GM12878 (cell line): ENCODE data around the gene OR2W3. TPM values are rescaled to one million over a fixed set of nuclear protein-coding genes. Genes with fewer than 3 reads are reported as not detected.

Experiments used
- ATAC-seq: fragments of 200-7000 bp; cut with Tn5 transposase; 3 replicates; pipeline ENCODE4 v1.9.1; 2020; ENCODE audit warnings: mild to moderate bottlenecking, moderate library complexity
- BruUV-seq: library from RNA; stranded (reverse); fragments of 400-500 nt; replicated peaks from 2 replicates; lab custom pipeline; 2021; lab: Mats Ljungman, UMichigan
- CTCF ChIA-PET: fragments of 300-600 bp; sonication (Branson Sonifier 250); formaldehyde crosslinking; extraction: SDS; loops from one replicate; lab custom pipeline; 2021; ENCODE audit warnings: inconsistent platforms; lab: Yijun Ruan, JAX
- POLR2A ChIA-PET: fragments of 350-600 bp; formaldehyde crosslinking; extraction: SDS; loops from one replicate; lab custom pipeline; 2021; ENCODE audit warnings: inconsistent platforms; lab: Charles Lee
- RAD21 ChIA-PET: fragments of 300-600 bp; sonication (Branson Sonifier 250); formaldehyde crosslinking; loops from one replicate; lab custom pipeline; 2023; ENCODE audit warnings: antibody characterized with exemption; ENCODE audit not compliant: unreplicated experiment; lab: Charles Lee
- SMC1A ChIA-PET: fragments of 300-600 bp; sonication (Branson Sonifier 250); formaldehyde crosslinking; loops from one replicate; lab custom pipeline; 2023; ENCODE audit not compliant: unreplicated experiment, uncharacterized antibody; lab: Charles Lee
- DNase-seq: peaks from one replicate; pipeline ENCODE4 v3.0.0-alpha.2; 2011; ENCODE audit warnings: low read depth, low spot score
- FAIRE-seq: peaks from 3 replicates; lab custom pipeline; 2011; peaks lifted over from hg19 to GRCh38; lab: Jason Lieb, UNC
- H2AFZ ChIP-seq: 2 replicates; pipeline ENCODE4 v1.6.0; 2011; ENCODE audit warnings: low read depth, low read length, control low read depth; ENCODE audit not compliant: control insufficient read depth
- H3K27ac ChIP-seq: 2 replicates; pipeline ENCODE4 v1.5.1; 2011; ENCODE audit warnings: control low read depth; ENCODE audit not compliant: control insufficient read depth, insufficient read depth
- H3K27me3 ChIP-seq, 2 experiments: replicated peaks in 1 of 2; 2 replicates each; pipeline versions ENCODE4 v1.6.0 to v1.6.1; 2011; ENCODE audit warnings: low read length in 1 of 2; ENCODE audit not compliant: control insufficient read depth in 2 of 2, insufficient read depth in 2 of 2
- H3K36me3 ChIP-seq, 2 experiments: 2 replicates each; pipeline ENCODE4 v1.5.1; 2011; ENCODE audit warnings: low read length in 1 of 2; ENCODE audit not compliant: control insufficient read depth in 2 of 2, insufficient read depth in 2 of 2
- H3K4me1 ChIP-seq: 2 replicates; pipeline ENCODE4 v1.6.1; 2011; ENCODE audit warnings: mild to moderate bottlenecking, low read length, moderate library complexity, mixed read lengths; ENCODE audit not compliant: control insufficient read depth, insufficient read depth
- H3K4me2 ChIP-seq: 2 replicates; pipeline ENCODE4 v1.6.0; 2011; ENCODE audit warnings: control low read depth; ENCODE audit not compliant: control insufficient read depth, insufficient read depth
- H3K4me3 ChIP-seq: fragments of 200-600 bp; sonication (generic); 2 replicates; pipeline ENCODE4 v1.5.1; 2016
- H3K79me2 ChIP-seq: 2 replicates; pipeline ENCODE4 v1.6.0; 2011; ENCODE audit warnings: low read length; ENCODE audit not compliant: control insufficient read depth, insufficient read depth
- H3K9ac ChIP-seq: 2 replicates; pipeline ENCODE4 v1.8.0; 2011; ENCODE audit warnings: low read length, control low read depth, mixed read lengths; ENCODE audit not compliant: control insufficient read depth, insufficient read depth
- H3K9me3 ChIP-seq: replicated peaks from 3 replicates; pipeline ENCODE4 v1.5.1; 2011; ENCODE audit warnings: mild to moderate bottlenecking, low read length; ENCODE audit not compliant: control insufficient read depth, insufficient read depth
- H4K20me1 ChIP-seq: 2 replicates; pipeline ENCODE4 v1.6.0; 2011; ENCODE audit not compliant: control insufficient read depth, insufficient read depth
- BACH1 ChIP-seq: fragments of 450-650 bp; IDR thresholded peaks from 2 replicates; pipeline ENCODE4 v1.6.1; 2017; ENCODE audit warnings: mild to moderate bottlenecking, borderline replicate concordance
- CBX5 ChIP-seq: sonication (generic); IDR thresholded peaks from 2 replicates; pipeline ENCODE4 v1.6.1; 2016; ENCODE audit warnings: low read depth, moderate library complexity, mild to moderate bottlenecking, inconsistent platforms
- CEBPB ChIP-seq, 2 experiments: fragments of 150-350 bp in 1 of 2; IDR thresholded peaks; 2 replicates each; pipeline ENCODE4 v1.6.1; 2012 to 2014; ENCODE audit warnings: low read depth in 2 of 2, low read length in 2 of 2, borderline replicate concordance in 1 of 2, inconsistent platforms in 1 of 2
- CHD1 ChIP-seq: IDR thresholded peaks from 2 replicates; pipeline ENCODE4 v1.6.1; 2012; ENCODE audit warnings: low read depth, low read length, improper control_type of control experiment
- IRF4 ChIP-seq: IDR thresholded peaks from 2 replicates; pipeline ENCODE4 v1.6.1; 2011; ENCODE audit warnings: low read depth, low read length
- KDM1A ChIP-seq: fragments of 200-600 bp; sonication (generic); IDR thresholded peaks from 2 replicates; pipeline ENCODE4 v1.6.1; 2016; ENCODE audit warnings: borderline replicate concordance
- MXI1 ChIP-seq: fragments of 150-350 bp; IDR thresholded peaks from 2 replicates; pipeline ENCODE4 v1.6.1; 2011; ENCODE audit warnings: low read depth, mild to moderate bottlenecking, inconsistent platforms, low read length, improper control_type of control experiment
- PAX5 ChIP-seq: IDR thresholded peaks from 2 replicates; pipeline ENCODE4 v1.6.1; 2011; ENCODE audit warnings: low read depth, low read length, borderline replicate concordance
- SMC3 ChIP-seq: IDR thresholded peaks from 2 replicates; pipeline ENCODE4 v1.6.1; 2011; ENCODE audit warnings: low read length, improper control_type of control experiment, borderline replicate concordance
- ZNF217 ChIP-seq: fragments of 450-650 bp; IDR thresholded peaks from 2 replicates; pipeline ENCODE4 v1.6.1; 2017; ENCODE audit warnings: antibody characterized with exemption, mild to moderate bottlenecking
- WGBS: methylation state at CpG from one replicate; pipeline ENCODE4 v1.1.6; 2016; ENCODE audit warnings: low lambda C conversion rate; ENCODE audit not compliant: insufficient replicate concordance, insufficient coverage; ENCODE audit errors: missing lambda C conversion rate; 5-methylcytosine and 5-hydroxymethylcytosine counted together
- in situ Hi-C: fragments of 300-500 bp; cut with MboI; formaldehyde crosslinking; loops from 9 replicates; pipeline ENCODE4 v1.14.3; 2018; ENCODE audit warnings: mixed read lengths
- intact Hi-C: fragments of 100-400 bp; cut with micrococcal nuclease; formaldehyde crosslinking; loops from one replicate; pipeline ENCODE4 v1.14.2; 2022; ENCODE audit not compliant: unreplicated experiment
- polyA plus RNA-seq, 11 experiments: library from polyadenylated mRNA; depleted of rRNA in 4 of 11; unstranded in 6 of 11; stranded (reverse) in 5 of 11; fragments of >200 nt; fragmentation: Nextera tagmentation in 4 of 11; fragmentation: Illumina TruSeq in 1 of 11; extraction: Ambion mirVana in 4 of 11; extraction: Trizol in 1 of 11; gene quantifications; 1 replicate in 1 of 11; 2 replicates in 10 of 11; pipeline versions ENCODE4 v1.2.1 to v1.2.3, GENCODE V29; 2011 to 2016; ENCODE audit warnings: inconsistent platforms in 2 of 11, missing spikeins in 2 of 11, low read depth in 1 of 11
- total RNA-seq, 4 experiments: library from RNA; depleted of rRNA in 3 of 4; stranded (reverse); fragments of >200 nt in 3 of 4; fragmentation: Illumina TruSeq in 1 of 4; extraction: Trizol in 1 of 4; gene quantifications; 2 replicates each; pipeline versions ENCODE4 v1.2.1 to v1.2.3, GENCODE V29; 2013 to 2021
- TF ChIP-seq, protein P1 (sequence below): IDR thresholded peaks from 2 replicates; pipeline ENCODE4 v1.6.1; 2012; ENCODE audit warnings: low read depth, low read length, improper control_type of control experiment
- TF ChIP-seq, protein P2 (sequence below): IDR thresholded peaks from 2 replicates; pipeline ENCODE4 v1.6.1; 2011; ENCODE audit warnings: low read depth, mild to moderate bottlenecking, low read length, moderate library complexity, borderline replicate concordance; ENCODE audit errors: extremely low read depth
- TF ChIP-seq, protein P3 (sequence below): fragments of 450-650 bp; IDR thresholded peaks from 2 replicates; pipeline ENCODE4 v1.6.1; 2016; ENCODE audit warnings: mild to moderate bottlenecking
- TF ChIP-seq, protein P4 (sequence below): fragments of 450-650 bp; IDR thresholded peaks from 2 replicates; pipeline ENCODE4 v1.6.1; 2018; ENCODE audit warnings: borderline replicate concordance, mild to moderate bottlenecking; ENCODE audit not compliant: partially characterized antibody
- TF ChIP-seq, protein P5 (sequence below): IDR thresholded peaks from 2 replicates; pipeline ENCODE4 v1.6.1; 2011; ENCODE audit warnings: low read depth, low read length, improper control_type of control experiment, borderline replicate concordance
- TF ChIP-seq, protein P6 (sequence below): IDR thresholded peaks from 2 replicates; pipeline ENCODE4 v1.6.1; 2011; ENCODE audit warnings: borderline replicate concordance, low read depth, mild to moderate bottlenecking, moderate library complexity, low read length; ENCODE audit not compliant: insufficient read depth, poor library complexity, severe bottlenecking

The OR2W3 gene
- total and polyA plus RNA-seq, 10 of the 15 experiments (the other 5 are each of a cell fraction or from before 2014, with no cell fraction given), result not detected

DNA sequence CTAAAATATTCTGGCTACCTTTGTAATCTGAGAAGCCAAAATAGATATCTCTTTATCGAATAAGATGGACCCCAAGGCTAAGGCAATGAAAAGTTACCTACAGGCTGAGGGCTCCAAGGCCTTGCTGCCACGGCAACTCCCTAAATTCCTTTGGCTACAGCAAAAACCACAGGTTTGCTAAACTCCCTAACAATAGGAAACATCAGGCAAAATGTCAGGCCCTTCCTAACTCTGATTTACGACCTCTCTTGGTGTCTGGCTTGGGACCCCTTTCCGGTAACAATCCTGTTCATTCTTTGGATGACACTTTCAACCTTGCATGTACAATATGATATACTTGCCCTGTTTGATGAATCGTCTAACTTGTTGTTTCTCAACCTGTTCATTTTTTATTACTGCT lies 13.4 kb downstream of the OR2W3 start:
- H3K4me1 ChIP-seq, result no peaks in the 10 kb centered on the region
- H4K20me1 ChIP-seq, result no peaks in the 10 kb centered on the region
- BruUV-seq, result no TSS peak
- H3K36me3 ChIP-seq, result no peaks in the 10 kb centered on the region
- no peaks in the 10 kb centered on the region for H3K27me3 ChIP-seq
- ATAC-seq, result no peak
- ChIA-PET RAD21 (no interaction called here), CTCF (no interaction called here), POLR2A (no interaction called here), SMC1A (no interaction called here)
- H3K9me3 ChIP-seq, result no peaks in the 10 kb centered on the region
- in situ Hi-C loops, result no loop called here
- FAIRE-seq, result no peak
- H2AFZ ChIP-seq, result no peak overlapping the region
- no peak overlapping the region for H3K4me2 ChIP-seq
- intact Hi-C loops, result no loop called here
- no peak for DNase-seq
- WGBS, result 18% methylated on average over 5 of the region's 5 CpGs
- TF ChIP-seq ZNF217 (no peak), CBX5 (no peak), IRF4 (no peak), SMC3 (no peak), MXI1 (no peak), CHD1 (no peak), PAX5 (no peak), CEBPB (IDR thresholded peaks at IDR 0.05; ENCODE audit: borderline replicate concordance in 1 of 2, low read depth in 2 of 2, low read length in 2 of 2) (no peak), KDM1A (no peak), BACH1 (no peak)
- TF ChIP-seq, protein P1, sequence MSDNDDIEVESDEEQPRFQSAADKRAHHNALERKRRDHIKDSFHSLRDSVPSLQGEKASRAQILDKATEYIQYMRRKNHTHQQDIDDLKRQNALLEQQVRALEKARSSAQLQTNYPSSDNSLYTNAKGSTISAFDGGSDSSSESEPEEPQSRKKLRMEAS, result no peak
- TF ChIP-seq, protein P2, sequence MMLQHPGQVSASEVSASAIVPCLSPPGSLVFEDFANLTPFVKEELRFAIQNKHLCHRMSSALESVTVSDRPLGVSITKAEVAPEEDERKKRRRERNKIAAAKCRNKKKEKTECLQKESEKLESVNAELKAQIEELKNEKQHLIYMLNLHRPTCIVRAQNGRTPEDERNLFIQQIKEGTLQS, result no peak
- TF ChIP-seq, protein P3, sequence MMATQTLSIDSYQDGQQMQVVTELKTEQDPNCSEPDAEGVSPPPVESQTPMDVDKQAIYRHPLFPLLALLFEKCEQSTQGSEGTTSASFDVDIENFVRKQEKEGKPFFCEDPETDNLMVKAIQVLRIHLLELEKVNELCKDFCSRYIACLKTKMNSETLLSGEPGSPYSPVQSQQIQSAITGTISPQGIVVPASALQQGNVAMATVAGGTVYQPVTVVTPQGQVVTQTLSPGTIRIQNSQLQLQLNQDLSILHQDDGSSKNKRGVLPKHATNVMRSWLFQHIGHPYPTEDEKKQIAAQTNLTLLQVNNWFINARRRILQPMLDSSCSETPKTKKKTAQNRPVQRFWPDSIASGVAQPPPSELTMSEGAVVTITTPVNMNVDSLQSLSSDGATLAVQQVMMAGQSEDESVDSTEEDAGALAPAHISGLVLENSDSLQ, result no peak
- TF ChIP-seq, protein P4, sequence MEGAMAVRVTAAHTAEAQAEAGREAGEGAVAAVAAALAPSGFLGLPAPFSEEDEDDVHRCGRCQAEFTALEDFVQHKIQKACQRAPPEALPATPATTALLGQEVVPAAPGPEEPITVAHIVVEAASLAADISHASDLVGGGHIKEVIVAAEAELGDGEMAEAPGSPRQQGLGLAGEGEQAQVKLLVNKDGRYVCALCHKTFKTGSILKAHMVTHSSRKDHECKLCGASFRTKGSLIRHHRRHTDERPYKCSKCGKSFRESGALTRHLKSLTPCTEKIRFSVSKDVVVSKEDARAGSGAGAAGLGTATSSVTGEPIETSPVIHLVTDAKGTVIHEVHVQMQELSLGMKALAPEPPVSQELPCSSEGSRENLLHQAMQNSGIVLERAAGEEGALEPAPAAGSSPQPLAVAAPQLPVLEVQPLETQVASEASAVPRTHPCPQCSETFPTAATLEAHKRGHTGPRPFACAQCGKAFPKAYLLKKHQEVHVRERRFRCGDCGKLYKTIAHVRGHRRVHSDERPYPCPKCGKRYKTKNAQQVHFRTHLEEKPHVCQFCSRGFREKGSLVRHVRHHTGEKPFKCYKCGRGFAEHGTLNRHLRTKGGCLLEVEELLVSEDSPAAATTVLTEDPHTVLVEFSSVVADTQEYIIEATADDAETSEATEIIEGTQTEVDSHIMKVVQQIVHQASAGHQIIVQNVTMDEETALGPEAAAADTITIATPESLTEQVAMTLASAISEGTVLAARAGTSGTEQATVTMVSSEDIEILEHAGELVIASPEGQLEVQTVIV, result no peak
- TF ChIP-seq, protein P5, sequence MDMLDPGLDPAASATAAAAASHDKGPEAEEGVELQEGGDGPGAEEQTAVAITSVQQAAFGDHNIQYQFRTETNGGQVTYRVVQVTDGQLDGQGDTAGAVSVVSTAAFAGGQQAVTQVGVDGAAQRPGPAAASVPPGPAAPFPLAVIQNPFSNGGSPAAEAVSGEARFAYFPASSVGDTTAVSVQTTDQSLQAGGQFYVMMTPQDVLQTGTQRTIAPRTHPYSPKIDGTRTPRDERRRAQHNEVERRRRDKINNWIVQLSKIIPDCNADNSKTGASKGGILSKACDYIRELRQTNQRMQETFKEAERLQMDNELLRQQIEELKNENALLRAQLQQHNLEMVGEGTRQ, result no peak
- TF ChIP-seq, protein P6, sequence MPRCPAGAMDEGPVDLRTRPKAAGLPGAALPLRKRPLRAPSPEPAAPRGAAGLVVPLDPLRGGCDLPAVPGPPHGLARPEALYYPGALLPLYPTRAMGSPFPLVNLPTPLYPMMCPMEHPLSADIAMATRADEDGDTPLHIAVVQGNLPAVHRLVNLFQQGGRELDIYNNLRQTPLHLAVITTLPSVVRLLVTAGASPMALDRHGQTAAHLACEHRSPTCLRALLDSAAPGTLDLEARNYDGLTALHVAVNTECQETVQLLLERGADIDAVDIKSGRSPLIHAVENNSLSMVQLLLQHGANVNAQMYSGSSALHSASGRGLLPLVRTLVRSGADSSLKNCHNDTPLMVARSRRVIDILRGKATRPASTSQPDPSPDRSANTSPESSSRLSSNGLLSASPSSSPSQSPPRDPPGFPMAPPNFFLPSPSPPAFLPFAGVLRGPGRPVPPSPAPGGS, result no peak
- no peak overlapping the region for H3K9ac ChIP-seq
- no peak overlapping the region for H3K4me3 ChIP-seq
- H3K79me2 ChIP-seq, result no peaks in the 10 kb centered on the region
- no peak overlapping the region for H3K27ac ChIP-seq
